Measurements from ENCODE around the gene AKR7A2. TPM values are rescaled to one million over a fixed set of nuclear protein-coding genes. Genes with fewer than 3 reads are reported as not detected.

Gene AKR7A2
- total and polyA plus RNA-seq, 2 experiments from 2014 or later: 157 to 195 TPM

- peak overlapping the region; percentile 80 for H3K4me3 ChIP-seq
- peak overlapping the region; percentile 77 for H3K27ac ChIP-seq
- H3K36me3 ChIP-seq: peaks cover 4% of the 10 kb centered on the region
- H3K27me3 ChIP-seq: no peaks in the 10 kb centered on the region
- H3K4me1 ChIP-seq (ENCODE audit: low read depth): no peaks in the 10 kb centered on the region
- TF ChIP-seq CTCF (IDR thresholded peaks at IDR 0.05; ENCODE audit: low read depth, low read length): no peak
- H3K9me3 ChIP-seq (ENCODE audit: low read depth): no peaks in the 10 kb centered on the region
- no peak for DNase-seq (ENCODE audit: low read depth in 1 of 2, low spot score in 1 of 2)
Measured at GRCh38 chr1:19312782-19313635, 1.1 kb upstream of the AKR7A2 start.

- DNase-seq (ENCODE audit: low read depth in 1 of 2, low spot score in 1 of 2): no peak
- H3K4me1 ChIP-seq (ENCODE audit: low read depth): no peaks in the 10 kb centered on the region
- H3K27ac ChIP-seq: peak overlapping the region; percentile 61
- TF ChIP-seq CTCF (IDR thresholded peaks at IDR 0.05; ENCODE audit: low read depth, low read length): no peak
- H3K36me3 ChIP-seq: peaks cover 4% of the 10 kb centered on the region
- H3K27me3 ChIP-seq: no peaks in the 10 kb centered on the region
- H3K4me3 ChIP-seq: peak overlapping the region; percentile 80
- no peaks in the 10 kb centered on the region for H3K9me3 ChIP-seq (ENCODE audit: low read depth)
Measured at GRCh38 chr1:19311503-19311930, 427 bp downstream of the AKR7A2 start.

GRCh38 chr1:19310720-19311502, 1.0 kb downstream of the AKR7A2 start:
- peaks cover 4% of the 10 kb centered on the region for H3K36me3 ChIP-seq
- DNase-seq (ENCODE audit: low read depth in 1 of 2, low spot score in 1 of 2): peak; percentile 14 to 22
- H3K9me3 ChIP-seq (ENCODE audit: low read depth): no peaks in the 10 kb centered on the region
- H3K27ac ChIP-seq: peak overlapping the region; percentile 30
- H3K4me3 ChIP-seq: peak overlapping the region; percentile 80
- H3K27me3 ChIP-seq: no peaks in the 10 kb centered on the region
- TF ChIP-seq CTCF (IDR thresholded peaks at IDR 0.05; ENCODE audit: low read depth, low read length): no peak
- H3K4me1 ChIP-seq (ENCODE audit: low read depth): no peaks in the 10 kb centered on the region

GRCh38 chr1:19310061-19310460, 1.9 kb downstream of the AKR7A2 start:
- Histone ChIP-seq H3K36me3 (peaks cover 8% of the 10 kb centered on the region), H3K27me3 (no peaks in the 10 kb centered on the region), H3K4me3 (no peak overlapping the region), H3K9me3 (ENCODE audit: low read depth) (no peaks in the 10 kb centered on the region), H3K4me1 (ENCODE audit: low read depth) (no peaks in the 10 kb centered on the region), H3K27ac (no peak overlapping the region)
- DNase-seq (ENCODE audit: low read depth in 1 of 2, low spot score in 1 of 2): no peak
- no peak for TF ChIP-seq CTCF (IDR thresholded peaks at IDR 0.05; ENCODE audit: low read depth, low read length)

GRCh38 chr1:19309123-19309813, 2.7 kb downstream of the AKR7A2 start:
- Histone ChIP-seq H3K4me3 (no peak overlapping the region), H3K9me3 (ENCODE audit: low read depth) (no peaks in the 10 kb centered on the region), H3K27me3 (no peaks in the 10 kb centered on the region), H3K36me3 (peaks cover 11% of the 10 kb centered on the region), H3K27ac (no peak overlapping the region), H3K4me1 (ENCODE audit: low read depth) (no peaks in the 10 kb centered on the region)
- DNase-seq (ENCODE audit: low read depth in 1 of 2, low spot score in 1 of 2): peak in 1 of 2 donors; percentile 30
- TF ChIP-seq CTCF (IDR thresholded peaks at IDR 0.05; ENCODE audit: low read depth, low read length): no peak
